VCaP (cell line): ENCODE measurements around the gene TMEM198.
A peak's percentile ranks its signal among the peaks of the same experiment; 100 is the strongest.

ENCODE experiments used
- H3K27ac ChIP-seq: fragments of 450-650 bp; 2 replicates; pipeline ENCODE4 v1.5.1; 2017
- CTCF ChIP-seq: fragments of 450-650 bp; conservative IDR thresholded peaks from 2 replicates; pipeline ENCODE4 v1.5.1; 2017; ENCODE audit warnings: mild to moderate bottlenecking, moderate library complexity

The TMEM198 gene

GRCh38 chr2:219542931-219543595, 765 bp upstream of the TMEM198 start:
- H3K27ac ChIP-seq, result peak overlapping the region; percentile 92
- TF ChIP-seq CTCF, result 0 out of 2 replicates have a peak, but pooled peaks have one; percentile 9

GRCh38 chr2:219544567-219544966, 739 bp downstream of the TMEM198 start:
- no peak for TF ChIP-seq CTCF
- peak overlapping the region; percentile 92 for H3K27ac ChIP-seq

- H3K27ac ChIP-seq, result no peak overlapping the region
- TF ChIP-seq CTCF, result no peak
Measured at GRCh38 chr2:219545295-219545942, 1.6 kb downstream of the TMEM198 start.

GRCh38 chr2:219545943-219546352, 2.1 kb downstream of the TMEM198 start:
- TF ChIP-seq CTCF, result no peak
- H3K27ac ChIP-seq, result no peak overlapping the region

GRCh38 chr2:219547621-219548020, 3.8 kb downstream of the TMEM198 start:
- no peak overlapping the region for H3K27ac ChIP-seq
- TF ChIP-seq CTCF, result no peak

- H3K27ac ChIP-seq, result no peak overlapping the region
- no peak for TF ChIP-seq CTCF
Measured at GRCh38 chr2:219548990-219549389, 5.2 kb downstream of the TMEM198 start.

GRCh38 chr2:219549619-219550018, 5.8 kb downstream of the TMEM198 start:
- no peak overlapping the region for H3K27ac ChIP-seq
- no peak for TF ChIP-seq CTCF
